ENCODE data around the gene IL12B.
A peak's percentile ranks its signal among the peaks of the same experiment; 100 is the strongest.

The IL12B gene

GRCh38 chr5:159324102-159324755 lies 6.1 kb downstream of the IL12B start:
- no peak overlapping the region for H3K4me3 Mint-ChIP-seq
- H3K36me3 Mint-ChIP-seq (ENCODE audit: insufficient read depth) = no peaks in the 10 kb centered on the region
- H3K27me3 Mint-ChIP-seq = peaks cover 31% of the 10 kb centered on the region
- ATAC-seq (replicated peaks; ENCODE audit: extremely low read depth, poor library complexity, severe bottlenecking) (no peak), DNase-seq (ENCODE audit: low spot score in 2 of 2) (no peak)
- no peaks in the 10 kb centered on the region for H3K4me1 Mint-ChIP-seq
- no peaks in the 10 kb centered on the region for H3K9me3 Mint-ChIP-seq
- H3K27ac Mint-ChIP-seq (ENCODE audit: low read depth) = no peak overlapping the region

GRCh38 chr5:159322180-159322579 lies 8.1 kb downstream of the IL12B start:
- Mint-ChIP-seq H3K4me1 (no peaks in the 10 kb centered on the region), H3K27me3 (peaks cover 31% of the 10 kb centered on the region), H3K9me3 (no peaks in the 10 kb centered on the region), H3K27ac (ENCODE audit: low read depth) (no peak overlapping the region), H3K4me3 (no peak overlapping the region), H3K36me3 (ENCODE audit: insufficient read depth) (peaks cover 2% of the 10 kb centered on the region)
- no peak for DNase-seq (ENCODE audit: low spot score in 2 of 2)
- ATAC-seq (replicated peaks; ENCODE audit: extremely low read depth, poor library complexity, severe bottlenecking) = no peak

- peaks cover 2% of the 10 kb centered on the region for H3K36me3 Mint-ChIP-seq (ENCODE audit: insufficient read depth)
- no peaks in the 10 kb centered on the region for H3K4me1 Mint-ChIP-seq
- no peak overlapping the region for H3K27ac Mint-ChIP-seq (ENCODE audit: low read depth)
- ATAC-seq (replicated peaks; ENCODE audit: extremely low read depth, poor library complexity, severe bottlenecking) (no peak), DNase-seq (ENCODE audit: low spot score in 2 of 2) (no peak)
- H3K9me3 Mint-ChIP-seq = no peaks in the 10 kb centered on the region
- no peak overlapping the region for H3K4me3 Mint-ChIP-seq
- H3K27me3 Mint-ChIP-seq = peaks cover 18% of the 10 kb centered on the region
These were observed 10.5 kb downstream of the IL12B start for GRCh38 chr5:159319832-159320231.

GRCh38 chr5:159319363-159319762 lies 10.9 kb downstream of the IL12B start:
- peaks cover 15% of the 10 kb centered on the region for H3K27me3 Mint-ChIP-seq
- H3K4me3 Mint-ChIP-seq = no peak overlapping the region
- H3K4me1 Mint-ChIP-seq = no peaks in the 10 kb centered on the region
- ATAC-seq (replicated peaks; ENCODE audit: extremely low read depth, poor library complexity, severe bottlenecking) = no peak
- no peaks in the 10 kb centered on the region for H3K9me3 Mint-ChIP-seq
- H3K27ac Mint-ChIP-seq (ENCODE audit: low read depth) = no peak overlapping the region
- no peak for DNase-seq (ENCODE audit: low spot score in 2 of 2)
- peaks cover 2% of the 10 kb centered on the region for H3K36me3 Mint-ChIP-seq (ENCODE audit: insufficient read depth)

GRCh38 chr5:159318448-159318847 lies 11.8 kb downstream of the IL12B start:
- Mint-ChIP-seq H3K4me1 (no peaks in the 10 kb centered on the region), H3K27ac (ENCODE audit: low read depth) (no peak overlapping the region), H3K4me3 (no peak overlapping the region), H3K9me3 (no peaks in the 10 kb centered on the region), H3K27me3 (peaks cover 20% of the 10 kb centered on the region), H3K36me3 (ENCODE audit: insufficient read depth) (peaks cover 2% of the 10 kb centered on the region)
- no peak for DNase-seq (ENCODE audit: low spot score in 2 of 2)
- ATAC-seq (replicated peaks; ENCODE audit: extremely low read depth, poor library complexity, severe bottlenecking) = no peak

GRCh38 chr5:159317849-159318248 lies 12.4 kb downstream of the IL12B start:
- no peaks in the 10 kb centered on the region for H3K9me3 Mint-ChIP-seq
- H3K4me1 Mint-ChIP-seq = no peaks in the 10 kb centered on the region
- H3K4me3 Mint-ChIP-seq = no peak overlapping the region
- no peak overlapping the region for H3K27ac Mint-ChIP-seq (ENCODE audit: low read depth)
- DNase-seq (ENCODE audit: low spot score in 2 of 2) = no peak
- peaks cover 2% of the 10 kb centered on the region for H3K36me3 Mint-ChIP-seq (ENCODE audit: insufficient read depth)
- H3K27me3 Mint-ChIP-seq = peaks cover 20% of the 10 kb centered on the region
- no peak for ATAC-seq (replicated peaks; ENCODE audit: extremely low read depth, poor library complexity, severe bottlenecking)

GRCh38 chr5:159316519-159317383 lies 13.5 kb downstream of the IL12B start:
- H3K27ac Mint-ChIP-seq (ENCODE audit: low read depth) = no peak overlapping the region
- no peak for ATAC-seq (replicated peaks; ENCODE audit: extremely low read depth, poor library complexity, severe bottlenecking)
- H3K4me1 Mint-ChIP-seq = no peaks in the 10 kb centered on the region
- H3K27me3 Mint-ChIP-seq = peaks cover 27% of the 10 kb centered on the region
- no peak overlapping the region for H3K4me3 Mint-ChIP-seq
- no peaks in the 10 kb centered on the region for H3K9me3 Mint-ChIP-seq
- H3K36me3 Mint-ChIP-seq (ENCODE audit: insufficient read depth) = peaks cover 2% of the 10 kb centered on the region
- DNase-seq (ENCODE audit: low spot score in 2 of 2) = peak in 1 of 2 donors; percentile 22

- ATAC-seq (replicated peaks; ENCODE audit: extremely low read depth, poor library complexity, severe bottlenecking) (no peak), DNase-seq (ENCODE audit: low spot score in 2 of 2) (no peak)
- no peaks in the 10 kb centered on the region for H3K9me3 Mint-ChIP-seq
- H3K4me1 Mint-ChIP-seq = peaks cover 7% of the 10 kb centered on the region
- no peak overlapping the region for H3K27ac Mint-ChIP-seq (ENCODE audit: low read depth)
- no peak overlapping the region for H3K4me3 Mint-ChIP-seq
- peaks cover 62% of the 10 kb centered on the region for H3K27me3 Mint-ChIP-seq
- no peaks in the 10 kb centered on the region for H3K36me3 Mint-ChIP-seq (ENCODE audit: insufficient read depth)
These were observed 17.1 kb downstream of the IL12B start for GRCh38 chr5:159313197-159313596.

- H3K9me3 Mint-ChIP-seq = no peaks in the 10 kb centered on the region
- peaks cover 76% of the 10 kb centered on the region for H3K27me3 Mint-ChIP-seq
- no peak overlapping the region for H3K4me3 Mint-ChIP-seq
- H3K36me3 Mint-ChIP-seq (ENCODE audit: insufficient read depth) = no peaks in the 10 kb centered on the region
- H3K27ac Mint-ChIP-seq (ENCODE audit: low read depth) = no peak overlapping the region
- peaks cover 7% of the 10 kb centered on the region for H3K4me1 Mint-ChIP-seq
- ATAC-seq (replicated peaks; ENCODE audit: extremely low read depth, poor library complexity, severe bottlenecking) = no peak
- DNase-seq (ENCODE audit: low spot score in 2 of 2) = no peak
These were observed 19.2 kb downstream of the IL12B start for GRCh38 chr5:159311063-159311462.

GRCh38 chr5:159310511-159310910 lies 19.8 kb downstream of the IL12B start:
- H3K27ac Mint-ChIP-seq (ENCODE audit: low read depth) = no peak overlapping the region
- H3K27me3 Mint-ChIP-seq = peaks cover 78% of the 10 kb centered on the region
- H3K9me3 Mint-ChIP-seq = no peaks in the 10 kb centered on the region
- H3K36me3 Mint-ChIP-seq (ENCODE audit: insufficient read depth) = no peaks in the 10 kb centered on the region
- DNase-seq (ENCODE audit: low spot score in 2 of 2) = no peak
- no peak overlapping the region for H3K4me3 Mint-ChIP-seq
- H3K4me1 Mint-ChIP-seq = peaks cover 7% of the 10 kb centered on the region
- peak; percentile 43 for ATAC-seq (replicated peaks; ENCODE audit: extremely low read depth, poor library complexity, severe bottlenecking)

- Mint-ChIP-seq H3K27ac (ENCODE audit: low read depth) (no peak overlapping the region), H3K4me1 (peaks cover 7% of the 10 kb centered on the region), H3K9me3 (no peaks in the 10 kb centered on the region), H3K36me3 (ENCODE audit: insufficient read depth) (no peaks in the 10 kb centered on the region), H3K4me3 (no peak overlapping the region), H3K27me3 (peaks cover 85% of the 10 kb centered on the region)
- ATAC-seq (replicated peaks; ENCODE audit: extremely low read depth, poor library complexity, severe bottlenecking) = no peak
- no peak for DNase-seq (ENCODE audit: low spot score in 2 of 2)
These were observed 20.4 kb downstream of the IL12B start for GRCh38 chr5:159309689-159310433.

GRCh38 chr5:159304961-159305595 lies 25.2 kb downstream of the IL12B start:
- no peak for ATAC-seq (replicated peaks; ENCODE audit: extremely low read depth, poor library complexity, severe bottlenecking)
- no peak overlapping the region for H3K4me3 Mint-ChIP-seq
- no peak for DNase-seq (ENCODE audit: low spot score in 2 of 2)
- no peaks in the 10 kb centered on the region for H3K4me1 Mint-ChIP-seq
- peaks cover 19% of the 10 kb centered on the region for H3K9me3 Mint-ChIP-seq
- no peak overlapping the region for H3K27ac Mint-ChIP-seq (ENCODE audit: low read depth)
- H3K36me3 Mint-ChIP-seq (ENCODE audit: insufficient read depth) = no peaks in the 10 kb centered on the region
- H3K27me3 Mint-ChIP-seq = peaks cover 73% of the 10 kb centered on the region
